Osteoblast (primary cell): ENCODE measurements around the gene AGBL4. TPM values are rescaled to one million over a fixed set of nuclear protein-coding genes. Genes with fewer than 3 reads are reported as not detected.

Source experiments
- DNase-seq: peaks from one replicate; pipeline ENCODE4 v3.0.0; 2011; ENCODE audit warnings: low spot score, mixed read lengths; ENCODE audit not compliant: insufficient read length; ENCODE audit errors: missing footprints
- H2AFZ ChIP-seq: 2 replicates; pipeline ENCODE4 v1.6.0; 2011; ENCODE audit warnings: mild to moderate bottlenecking, low read length
- H3K27ac ChIP-seq: 2 replicates; pipeline ENCODE4 v1.5.1; 2011; ENCODE audit warnings: mild to moderate bottlenecking, low read depth, low read length, moderate library complexity
- H3K27me3 ChIP-seq: 2 replicates; pipeline ENCODE4 v1.6.0; 2012; ENCODE audit warnings: mild to moderate bottlenecking, control low read depth, inconsistent platforms, low read length, moderate library complexity; ENCODE audit not compliant: insufficient read depth
- H3K36me3 ChIP-seq: 2 replicates; pipeline ENCODE4 v1.5.1; 2011; ENCODE audit warnings: mild to moderate bottlenecking, low read length, control low read depth, moderate library complexity; ENCODE audit not compliant: insufficient read depth
- H3K4me1 ChIP-seq: 2 replicates; pipeline ENCODE4 v1.5.1; 2011; ENCODE audit warnings: mild to moderate bottlenecking, low read length, control low read depth, moderate library complexity; ENCODE audit not compliant: insufficient read depth
- H3K4me2 ChIP-seq: 2 replicates; pipeline ENCODE4 v1.6.0; 2011; ENCODE audit warnings: mild to moderate bottlenecking, low read length; ENCODE audit not compliant: insufficient read depth
- H3K4me3 ChIP-seq: fragments of 200-600 bp; sonication (generic); 3 replicates; pipeline ENCODE4 v1.5.1; 2012; ENCODE audit warnings: mild to moderate bottlenecking, low read length, inconsistent platforms; ENCODE audit not compliant: insufficient read depth
- H3K79me2 ChIP-seq: 2 replicates; pipeline ENCODE4 v1.6.0; 2012; ENCODE audit warnings: mild to moderate bottlenecking, low read length, control low read depth, inconsistent platforms; ENCODE audit not compliant: insufficient read depth
- H3K9me3 ChIP-seq: 2 replicates; pipeline ENCODE4 v1.5.1; 2011; ENCODE audit warnings: low read depth, low read length, control low read depth
- H4K20me1 ChIP-seq: 2 replicates; pipeline ENCODE4 v1.6.0; 2012; ENCODE audit warnings: mild to moderate bottlenecking, low read length, control low read depth; ENCODE audit not compliant: insufficient read depth
- total RNA-seq: library from RNA; depleted of rRNA; stranded (reverse); fragments of >200 nt; gene quantifications from 2 replicates; pipeline ENCODE4 v1.2.3, GENCODE V29; 2012
- TF ChIP-seq, protein P1 (sequence below): IDR thresholded peaks from 2 replicates; pipeline ENCODE4 v1.5.1; 2011; ENCODE audit warnings: mild to moderate bottlenecking, low read depth, low read length, moderate library complexity; ENCODE audit errors: extremely low read depth

Gene AGBL4
- total RNA-seq, 1 donor, result not detected

DNA sequence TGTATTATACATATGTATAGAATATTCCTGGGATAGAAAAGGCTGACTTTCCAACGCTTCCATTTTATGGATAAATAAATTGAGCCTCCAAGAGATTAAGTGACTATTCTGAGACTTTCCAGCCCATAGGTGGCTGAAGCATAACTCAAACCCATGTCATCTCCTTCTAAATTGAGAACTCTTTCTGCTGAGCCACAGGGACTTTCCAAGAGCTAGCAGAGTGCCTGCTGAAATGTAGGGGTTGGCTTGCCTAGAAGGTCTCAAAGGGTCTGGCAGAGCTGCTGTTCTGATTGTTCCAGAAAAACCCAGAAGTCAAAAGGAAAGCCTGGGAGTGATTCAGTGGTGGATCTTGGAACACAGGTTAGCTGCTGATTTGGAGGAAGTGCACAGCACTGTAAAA, 1100.6 kb downstream of the AGBL4 start:
- Histone ChIP-seq H3K36me3 (no peaks in the 10 kb centered on the region), H3K4me3 (no peak overlapping the region), H4K20me1 (no peaks in the 10 kb centered on the region), H3K9me3 (no peaks in the 10 kb centered on the region), H3K27me3 (no peaks in the 10 kb centered on the region), H3K79me2 (no peaks in the 10 kb centered on the region), H3K4me1 (no peaks in the 10 kb centered on the region), H2AFZ (no peak overlapping the region), H3K27ac (no peak overlapping the region), H3K4me2 (no peak overlapping the region)
- TF ChIP-seq, protein P1, sequence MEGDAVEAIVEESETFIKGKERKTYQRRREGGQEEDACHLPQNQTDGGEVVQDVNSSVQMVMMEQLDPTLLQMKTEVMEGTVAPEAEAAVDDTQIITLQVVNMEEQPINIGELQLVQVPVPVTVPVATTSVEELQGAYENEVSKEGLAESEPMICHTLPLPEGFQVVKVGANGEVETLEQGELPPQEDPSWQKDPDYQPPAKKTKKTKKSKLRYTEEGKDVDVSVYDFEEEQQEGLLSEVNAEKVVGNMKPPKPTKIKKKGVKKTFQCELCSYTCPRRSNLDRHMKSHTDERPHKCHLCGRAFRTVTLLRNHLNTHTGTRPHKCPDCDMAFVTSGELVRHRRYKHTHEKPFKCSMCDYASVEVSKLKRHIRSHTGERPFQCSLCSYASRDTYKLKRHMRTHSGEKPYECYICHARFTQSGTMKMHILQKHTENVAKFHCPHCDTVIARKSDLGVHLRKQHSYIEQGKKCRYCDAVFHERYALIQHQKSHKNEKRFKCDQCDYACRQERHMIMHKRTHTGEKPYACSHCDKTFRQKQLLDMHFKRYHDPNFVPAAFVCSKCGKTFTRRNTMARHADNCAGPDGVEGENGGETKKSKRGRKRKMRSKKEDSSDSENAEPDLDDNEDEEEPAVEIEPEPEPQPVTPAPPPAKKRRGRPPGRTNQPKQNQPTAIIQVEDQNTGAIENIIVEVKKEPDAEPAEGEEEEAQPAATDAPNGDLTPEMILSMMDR, result no peak
- no peak for DNase-seq

DNA sequence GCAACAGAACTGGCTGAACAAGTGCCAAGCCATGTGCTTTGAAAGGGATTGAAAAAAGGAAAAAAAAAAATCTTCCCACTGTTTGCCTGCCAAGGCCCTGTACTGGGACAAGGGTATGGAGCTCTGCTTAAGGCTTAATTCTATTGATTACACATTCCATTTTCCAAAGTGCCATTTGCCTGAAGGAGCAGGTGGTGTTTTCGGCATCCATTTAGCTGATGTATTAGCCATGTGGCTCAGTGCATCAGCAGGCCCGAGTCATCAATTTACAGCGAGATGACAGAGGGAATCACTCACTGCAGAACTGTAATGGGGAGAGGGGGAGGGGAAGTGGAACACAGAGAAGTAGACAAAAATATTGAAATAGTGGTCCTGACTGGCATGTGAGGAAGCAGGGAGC, 1102.9 kb downstream of the AGBL4 start:
- Histone ChIP-seq H3K36me3 (no peaks in the 10 kb centered on the region), H3K4me2 (no peak overlapping the region), H3K9me3 (no peaks in the 10 kb centered on the region), H3K4me3 (no peak overlapping the region), H3K27me3 (no peaks in the 10 kb centered on the region), H2AFZ (no peak overlapping the region), H3K27ac (no peak overlapping the region), H3K79me2 (no peaks in the 10 kb centered on the region), H4K20me1 (no peaks in the 10 kb centered on the region), H3K4me1 (peaks cover 4% of the 10 kb centered on the region)
- TF ChIP-seq, protein P1, result no peak
- no peak for DNase-seq

DNA sequence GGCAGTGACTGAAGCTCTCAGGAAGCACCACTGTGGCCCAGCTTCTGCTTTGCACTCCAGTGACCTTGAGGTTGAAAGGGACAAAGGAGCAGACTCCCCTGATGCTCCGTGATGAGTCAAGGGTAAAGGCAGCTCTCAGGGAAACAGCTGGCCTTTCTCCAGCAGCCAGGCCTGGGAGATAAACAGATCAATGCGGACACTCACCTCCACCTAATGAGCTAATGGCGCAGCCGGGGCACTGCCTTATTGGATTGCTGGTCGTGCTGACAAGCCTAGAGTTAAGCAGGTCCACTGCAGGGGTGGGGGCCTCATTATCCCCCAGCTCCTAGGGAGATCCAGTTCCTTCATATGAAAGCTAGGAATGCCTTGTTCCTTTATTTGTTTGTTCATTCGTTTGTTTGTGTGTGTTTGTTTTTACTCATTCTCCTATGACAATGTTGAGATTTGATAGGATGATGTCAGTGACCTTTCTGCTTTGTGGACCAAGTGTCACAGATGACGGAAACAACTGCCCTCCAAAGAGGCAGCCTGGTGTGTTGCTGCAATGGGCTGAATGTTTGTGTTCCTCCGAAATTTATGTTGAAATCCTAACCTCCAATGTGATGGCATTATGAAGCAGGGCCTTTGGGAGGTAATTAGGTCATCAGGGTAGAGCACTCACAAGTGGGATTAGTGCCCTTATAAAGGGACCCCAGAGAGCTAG, 1105.7 kb downstream of the AGBL4 start:
- H3K79me2 ChIP-seq, result no peaks in the 10 kb centered on the region
- peaks cover 6% of the 10 kb centered on the region for H3K4me1 ChIP-seq
- DNase-seq, result no peak
- H3K4me2 ChIP-seq, result no peak overlapping the region
- TF ChIP-seq, protein P1, result no peak
- no peaks in the 10 kb centered on the region for H3K9me3 ChIP-seq
- H4K20me1 ChIP-seq, result no peaks in the 10 kb centered on the region
- no peak overlapping the region for H2AFZ ChIP-seq
- no peaks in the 10 kb centered on the region for H3K36me3 ChIP-seq
- no peak overlapping the region for H3K27ac ChIP-seq
- H3K4me3 ChIP-seq, result no peak overlapping the region
- H3K27me3 ChIP-seq, result no peaks in the 10 kb centered on the region

DNA sequence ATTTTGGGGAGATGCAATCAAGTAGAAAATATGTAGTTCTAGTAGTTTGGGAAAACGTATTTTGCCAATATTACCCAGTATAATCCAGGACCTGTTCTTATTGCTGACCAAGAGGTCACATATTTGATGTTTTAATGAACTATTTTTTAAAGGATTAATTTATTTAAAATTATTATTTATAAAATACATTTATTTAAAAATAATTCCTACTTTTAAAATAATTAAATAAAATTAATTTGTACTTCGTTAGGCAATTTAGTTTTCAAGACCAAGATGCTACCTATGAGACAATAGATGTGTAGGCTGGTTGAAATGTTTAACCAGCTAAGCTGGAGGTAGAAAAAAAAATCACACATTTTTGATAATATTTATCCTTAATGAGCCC, 1106.7 kb downstream of the AGBL4 start:
- no peak overlapping the region for H3K4me3 ChIP-seq
- H3K27ac ChIP-seq, result no peak overlapping the region
- TF ChIP-seq, protein P1, result no peak
- no peaks in the 10 kb centered on the region for H4K20me1 ChIP-seq
- DNase-seq, result no peak
- H3K36me3 ChIP-seq, result no peaks in the 10 kb centered on the region
- no peaks in the 10 kb centered on the region for H3K9me3 ChIP-seq
- no peaks in the 10 kb centered on the region for H3K79me2 ChIP-seq
- no peak overlapping the region for H2AFZ ChIP-seq
- H3K27me3 ChIP-seq, result no peaks in the 10 kb centered on the region
- H3K4me1 ChIP-seq, result peaks cover 6% of the 10 kb centered on the region
- no peak overlapping the region for H3K4me2 ChIP-seq
